ENCODE data around the gene FSCN2.
"Not testable (repeated sequence)": the region's sequence is repeated elsewhere in the genome, so short reads cannot be mapped to it uniquely, and the experiment has no call there.

Gene FSCN2

DNA sequence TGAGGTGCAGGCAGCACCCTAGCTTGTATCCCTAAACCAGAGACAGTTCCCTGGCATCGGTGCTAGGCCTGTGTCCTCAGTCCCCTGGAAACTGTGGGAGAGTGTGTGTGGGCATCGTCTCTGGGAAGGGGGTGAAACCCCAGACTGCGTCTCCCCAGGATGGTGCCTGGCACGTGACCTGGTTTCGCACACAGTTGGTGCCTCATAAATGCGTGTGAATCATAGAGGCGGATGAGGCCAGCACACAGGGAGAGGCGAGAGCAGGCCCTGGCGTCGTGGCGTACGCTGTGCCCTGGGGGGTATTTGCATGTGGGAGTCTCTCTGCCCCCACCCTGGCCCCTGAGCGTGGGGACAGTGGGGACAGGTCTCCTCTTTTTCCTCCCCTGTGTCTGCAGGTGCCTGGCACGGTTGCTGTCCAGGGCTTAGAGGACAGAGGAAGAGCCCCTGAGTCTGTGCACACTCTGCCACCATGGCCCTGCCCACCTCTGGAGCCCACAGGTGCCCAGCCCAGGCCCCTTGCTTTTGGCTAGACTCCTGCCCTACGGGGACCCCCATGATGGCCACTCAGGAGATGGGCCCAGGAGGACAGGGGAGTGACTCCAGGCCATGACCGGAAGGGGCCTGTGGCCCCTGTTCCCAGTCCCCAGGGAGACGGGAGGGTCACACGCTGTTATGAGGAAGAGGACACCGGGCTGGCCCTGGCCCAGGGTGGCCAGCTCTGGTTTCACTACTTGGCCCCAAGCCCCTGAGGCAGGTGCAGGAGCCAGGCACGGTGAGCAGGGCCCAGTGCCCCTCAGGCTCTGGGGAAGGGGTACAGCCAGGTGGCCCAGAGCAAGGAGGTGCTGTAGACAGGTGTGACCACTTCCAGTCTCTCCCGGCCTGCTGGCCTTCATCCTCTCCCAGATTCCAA, 1.3 kb upstream of the FSCN2 start:
- DNase-seq = no peak

DNA sequence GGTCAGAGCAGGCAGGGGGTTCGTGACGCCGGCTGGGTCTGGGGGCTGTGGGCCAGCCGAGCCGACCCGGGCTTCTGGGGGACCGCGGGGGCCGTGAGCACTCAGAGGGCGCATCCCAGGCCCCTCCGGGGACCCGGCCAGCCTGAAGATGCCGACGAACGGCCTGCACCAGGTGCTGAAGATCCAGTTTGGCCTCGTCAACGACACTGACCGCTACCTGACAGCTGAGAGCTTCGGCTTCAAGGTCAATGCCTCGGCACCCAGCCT, 140 bp downstream of the FSCN2 start:
- no peak for DNase-seq

- DNase-seq = no peak
Measured at GRCh38 chr17:81528651-81529436, 667 bp downstream of the FSCN2 start.

DNA sequence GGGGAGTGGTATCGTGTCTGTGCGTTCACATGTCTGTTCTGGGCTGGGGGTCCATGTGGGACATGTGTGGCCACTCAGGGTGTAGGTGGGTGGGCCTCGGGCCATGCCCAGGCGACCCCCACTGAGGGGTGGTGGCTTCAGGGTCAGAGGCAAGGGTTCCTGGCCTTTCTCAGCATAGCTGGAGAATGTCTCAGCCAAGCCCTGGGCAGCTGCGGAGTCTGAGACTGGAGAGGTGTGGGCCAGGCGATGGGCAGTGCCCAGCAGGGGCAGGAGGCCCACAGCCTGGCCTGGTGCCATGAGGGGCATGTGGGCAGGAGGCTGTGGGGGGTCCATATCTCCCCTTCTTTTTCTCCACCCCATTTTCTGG, 1.2 kb downstream of the FSCN2 start:
- DNase-seq = no peak

DNA sequence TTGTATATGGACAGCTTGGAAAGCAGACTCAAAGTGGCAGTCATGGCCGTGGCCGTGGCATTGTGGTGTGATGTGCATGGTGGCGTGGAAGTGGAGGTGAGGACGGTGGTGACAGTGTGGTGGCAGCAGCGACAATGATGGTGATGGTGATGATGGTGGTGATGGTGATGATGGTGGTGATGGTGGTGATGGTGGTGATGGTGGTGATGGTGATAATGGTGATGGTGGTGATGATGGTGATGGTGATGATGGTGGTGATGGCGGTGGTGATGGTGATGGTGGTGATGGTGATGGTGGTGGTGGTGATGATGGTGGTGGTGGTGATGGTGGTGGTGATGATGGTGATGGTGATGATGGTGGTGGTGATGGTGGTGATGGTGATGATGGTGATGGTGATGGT, 2.8 kb downstream of the FSCN2 start:
- not testable (repeated sequence) for DNase-seq

- DNase-seq = not testable (repeated sequence)
Measured at GRCh38 chr17:81531998-81532404, 3.8 kb downstream of the FSCN2 start.

- no peak for DNase-seq
Measured at GRCh38 chr17:81532490-81533287, 4.5 kb downstream of the FSCN2 start.

DNA sequence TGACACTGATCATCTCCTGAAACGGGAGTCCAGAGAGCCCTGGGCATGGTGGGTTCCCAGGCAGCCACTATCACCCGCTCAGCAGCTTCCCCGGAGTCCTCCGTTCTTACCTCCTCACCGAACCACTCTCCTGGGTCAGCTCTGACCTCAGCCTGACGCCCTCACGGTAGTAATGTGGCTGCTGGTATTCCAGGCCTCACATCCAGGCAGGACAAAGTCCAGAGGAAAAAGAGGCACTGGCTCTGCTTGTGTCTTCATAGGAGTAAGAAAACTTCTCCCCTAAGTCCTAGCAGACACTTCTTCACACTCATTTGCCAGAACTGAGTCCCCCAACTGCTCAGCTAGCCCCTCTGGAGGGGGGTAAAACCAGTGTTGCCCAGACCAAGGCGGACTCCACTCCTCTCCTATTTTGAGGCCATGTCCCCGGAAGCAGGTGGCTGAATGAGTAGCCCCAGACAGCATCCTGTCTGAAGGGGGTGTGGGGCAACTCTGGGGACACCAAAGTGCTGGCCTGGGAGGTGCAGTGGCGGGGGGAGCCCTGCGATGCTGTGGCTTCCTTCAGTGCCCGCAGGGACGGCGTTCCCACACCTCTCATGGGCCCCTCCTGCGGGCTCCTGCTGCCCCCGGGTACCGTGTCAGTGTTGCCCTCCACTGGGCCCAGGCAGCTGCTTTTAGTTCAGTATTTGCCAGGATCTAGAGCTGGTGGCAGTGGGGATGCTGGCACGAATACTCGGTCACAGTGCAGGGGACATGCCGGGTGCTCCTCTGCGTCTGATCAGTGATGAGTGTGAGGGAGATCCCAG, 5.4 kb downstream of the FSCN2 start:
- DNase-seq = no peak

DNA sequence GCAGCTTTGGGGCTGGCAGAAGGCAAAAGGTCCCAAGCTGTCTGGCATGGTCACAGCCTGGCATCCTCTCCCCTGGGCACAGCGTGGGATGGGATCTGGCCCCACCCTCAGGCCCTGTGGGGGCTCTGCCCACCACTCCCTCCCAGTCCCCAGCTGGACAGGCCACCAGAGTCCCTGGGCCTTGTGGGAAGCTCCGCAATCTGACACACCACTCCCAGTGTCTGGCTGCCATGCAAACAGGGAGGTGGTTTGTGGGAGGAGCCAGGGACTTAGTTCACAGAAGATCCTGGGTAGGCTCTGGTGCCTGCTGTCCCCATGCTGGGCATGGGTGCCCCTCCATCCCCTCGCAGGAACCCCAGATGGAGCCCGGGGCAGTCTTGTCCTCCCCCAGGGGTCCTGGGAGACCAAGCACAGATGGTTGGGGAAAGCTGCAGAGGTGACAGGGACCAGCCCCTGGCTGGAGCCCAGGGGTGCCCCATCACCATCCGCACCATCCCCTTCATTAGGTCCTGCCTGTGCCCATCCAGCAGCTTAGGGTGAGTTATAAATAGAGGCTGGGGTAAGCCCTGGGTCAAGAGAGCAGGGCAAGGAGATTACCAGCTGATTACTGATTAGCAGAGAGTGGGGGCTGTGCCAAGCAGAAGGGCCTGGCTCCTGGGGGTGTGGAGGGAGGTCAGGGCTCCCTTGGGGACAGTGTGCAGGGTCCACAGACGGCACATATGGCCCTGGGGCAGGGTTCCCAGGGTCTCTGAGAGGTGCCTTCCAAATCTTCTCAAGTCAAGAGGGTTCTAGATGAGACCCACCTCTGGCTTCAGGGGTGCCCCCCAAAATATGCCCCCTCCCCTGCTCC, 6.2 kb downstream of the FSCN2 start:
- DNase-seq = no peak

- DNase-seq = no peak
Measured at GRCh38 chr17:81535007-81535328, 6.8 kb downstream of the FSCN2 start.

GRCh38 chr17:81535480-81536298, 7.5 kb downstream of the FSCN2 start:
- no peak for DNase-seq

- DNase-seq = no peak
Measured at GRCh38 chr17:81536299-81537290, 8.4 kb downstream of the FSCN2 start.

- peak in 1 of 5 experiments; percentile 36 for DNase-seq
Measured at GRCh38 chr17:81537343-81537855, 9.2 kb downstream of the FSCN2 start.

DNA sequence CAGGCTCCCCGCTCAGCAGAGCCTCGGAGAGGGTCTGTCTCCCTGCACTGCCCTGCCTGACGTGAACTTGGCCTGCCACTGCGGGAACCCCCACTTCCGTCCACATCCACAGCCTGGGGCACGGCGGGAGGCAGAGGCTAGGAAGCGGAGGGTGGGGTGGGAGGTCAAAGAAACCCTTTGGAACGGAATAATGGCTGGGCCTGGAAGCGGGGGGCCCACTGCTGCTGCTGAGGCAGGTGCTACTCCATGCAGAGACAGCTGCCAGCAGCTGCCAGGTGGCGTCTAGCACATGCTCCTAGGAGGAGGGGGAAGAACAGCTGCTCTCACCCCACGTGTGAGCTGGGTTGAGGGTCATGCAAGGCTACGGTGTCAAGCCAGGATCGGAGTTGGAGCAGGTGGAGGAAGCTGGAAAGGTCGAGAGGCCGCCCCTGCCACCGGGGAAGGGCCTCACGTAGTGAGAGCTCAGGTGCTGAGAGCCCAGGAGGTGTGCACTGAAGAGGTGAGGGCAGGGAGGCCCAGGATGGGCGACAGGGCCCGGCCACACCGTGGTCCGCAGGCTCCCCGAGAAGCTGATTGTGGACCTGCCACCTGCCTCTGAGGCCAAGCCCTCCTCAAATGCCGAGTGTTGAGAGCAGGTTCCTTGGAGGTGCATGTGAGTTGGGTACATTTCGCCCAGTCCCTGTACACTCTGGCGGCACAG, 9.8 kb downstream of the FSCN2 start:
- DNase-seq = no peak

- DNase-seq = no peak
Measured at GRCh38 chr17:81538651-81539570, 10.7 kb downstream of the FSCN2 start.

- no peak for DNase-seq
Measured at GRCh38 chr17:81539571-81539900, 11.4 kb downstream of the FSCN2 start.

GRCh38 chr17:81539961-81540675, 11.9 kb downstream of the FSCN2 start:
- no peak for DNase-seq
